HEK293T (cell line): ENCODE data around the gene MOV10L1.
"Not testable (repeated sequence)": the region's sequence is repeated elsewhere in the genome, so short reads cannot be mapped to it uniquely, and the experiment has no call there.

Experiments
- ARNT ChIP-seq: fragments of 450-650 bp; IDR thresholded peaks from 2 replicates; pipeline ENCODE4 v1.6.1; 2017; ENCODE audit warnings: mild to moderate bottlenecking
- SUZ12 ChIP-seq: fragments of 450-650 bp; IDR thresholded peaks from 2 replicates; pipeline ENCODE4 v1.6.1; 2016; ENCODE audit warnings: mild to moderate bottlenecking

DNA sequence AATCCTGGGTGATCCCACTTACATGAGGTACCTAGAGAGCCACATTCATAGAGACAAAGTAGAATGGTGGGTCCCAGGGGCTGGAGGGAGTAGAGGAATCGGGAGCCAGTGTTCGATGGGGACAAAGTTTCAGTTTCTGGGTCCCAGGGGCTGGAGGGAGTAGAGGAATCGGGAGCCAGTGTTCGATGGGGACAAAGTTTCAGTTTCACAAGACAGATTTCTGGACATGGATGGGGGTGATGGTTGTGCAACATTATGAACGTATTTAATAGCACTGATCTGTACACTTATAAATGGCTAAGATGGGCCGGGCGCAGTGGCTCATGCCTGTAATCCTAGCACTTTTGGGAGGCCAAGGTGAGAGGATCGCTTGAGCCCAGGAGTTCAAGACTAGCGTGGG lies 115.2 kb downstream of the MOV10L1 start:
- not testable (repeated sequence) for TF ChIP-seq SUZ12, ARNT
